GM12873 (cell line): ENCODE data around the gene PATE2.

Experiments used
- CTCF ChIP-seq: IDR thresholded peaks from 2 replicates; pipeline ENCODE4 v1.5.1; 2012; ENCODE audit warnings: low read depth, mild to moderate bottlenecking, moderate library complexity, low read length, control low read depth; ENCODE audit not compliant: insufficient read depth; ENCODE audit errors: missing control alignments

Gene PATE2

DNA sequence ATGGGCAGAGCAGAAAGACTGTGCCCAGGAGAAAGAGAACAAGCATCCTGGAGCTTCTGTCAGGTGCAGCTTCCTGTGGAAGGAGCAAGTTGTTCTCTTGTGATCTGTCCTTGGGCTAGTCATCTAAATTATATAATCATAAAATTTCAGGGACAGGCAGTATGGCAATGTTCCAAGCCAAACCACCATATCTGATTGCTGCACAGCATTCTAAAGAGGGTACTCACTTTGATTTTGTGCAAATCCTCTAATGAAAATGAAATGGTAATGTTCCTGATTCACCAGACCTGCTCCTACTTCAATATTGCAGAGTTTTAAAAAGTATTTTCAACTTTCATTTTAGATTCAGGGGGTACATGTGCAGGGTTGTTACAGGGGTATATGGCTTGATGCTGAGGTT, at the start of gene PATE2:
Gene PATE2, minus strand, starts transcription at position 101 of the 400 bp plus-strand sequence. Its CDS starts 55 bp downstream, at position 46.
- no peak for TF ChIP-seq CTCF

- TF ChIP-seq CTCF: no peak
Measured at GRCh38 chr11:125807909-125808308, 29.3 kb upstream of the PATE2 start.

DNA sequence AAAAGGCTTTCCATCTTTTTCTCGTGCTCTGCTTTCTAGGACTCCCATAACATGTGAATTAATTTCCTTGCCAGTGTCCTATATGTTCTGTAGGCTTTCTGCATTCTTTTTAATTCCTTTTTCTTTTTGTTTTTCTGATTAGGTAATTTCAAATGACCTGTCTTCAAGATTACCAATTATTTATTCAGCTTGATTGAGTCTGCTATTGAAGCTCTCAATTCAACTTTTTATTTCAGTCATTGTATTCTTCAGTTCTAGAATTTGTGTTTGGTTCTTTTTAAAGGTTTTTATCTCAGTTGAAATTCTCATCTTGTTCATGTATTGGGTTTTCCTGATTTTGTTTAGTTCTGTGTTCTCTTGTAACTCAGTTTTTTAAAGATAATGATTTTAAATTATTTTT, 23.8 kb upstream of the PATE2 start:
- TF ChIP-seq CTCF: no peak

- no peak for TF ChIP-seq CTCF
Measured at GRCh38 chr11:125799808-125800207, 21.2 kb upstream of the PATE2 start.

DNA sequence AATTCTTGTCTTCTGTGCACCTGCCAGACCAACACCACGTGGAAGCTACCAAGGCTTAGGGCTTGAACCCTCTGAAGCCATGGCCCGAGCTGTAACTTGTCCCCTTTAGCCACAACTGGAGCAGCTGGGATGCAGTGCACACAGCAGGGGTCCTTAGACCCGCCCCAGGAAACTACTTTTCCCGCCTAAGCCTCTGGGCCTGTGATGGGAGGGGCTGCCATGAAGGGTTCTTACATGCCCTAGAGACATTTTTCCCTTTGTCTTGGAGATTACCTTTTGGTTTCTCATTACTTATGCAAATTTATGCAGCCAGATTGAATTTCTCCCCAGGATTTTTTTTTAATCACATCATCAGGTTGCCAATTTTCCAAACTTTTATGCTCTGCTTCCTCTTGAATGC, 19.0 kb upstream of the PATE2 start:
- TF ChIP-seq CTCF: no peak

- no peak for TF ChIP-seq CTCF
Measured at GRCh38 chr11:125790825-125791224, 12.2 kb upstream of the PATE2 start.

DNA sequence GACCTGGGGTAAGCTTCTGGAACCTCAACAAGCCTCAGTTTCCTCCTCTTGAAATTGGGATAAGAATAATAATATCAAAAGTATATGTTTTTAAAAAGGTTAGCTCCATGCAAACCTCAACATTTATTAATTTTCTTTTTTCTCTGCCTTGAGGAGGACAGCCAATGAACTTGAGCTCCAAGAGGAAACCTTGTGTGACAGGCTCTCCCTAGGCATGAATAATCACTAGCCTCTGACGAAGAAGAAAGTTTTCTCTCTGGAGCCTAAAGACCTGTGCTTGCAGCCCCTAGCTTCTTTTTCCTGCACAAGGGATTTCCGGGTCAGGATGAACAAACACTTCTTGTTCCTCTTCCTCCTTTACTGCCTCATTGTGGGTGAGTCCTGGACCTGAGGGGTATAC, 9.2 kb upstream of the PATE2 start, which contains the start of gene PATE3:
Gene PATE3, plus strand, starts transcription at position 301 of the 400 bp plus-strand sequence. Its CDS starts 25 bp downstream, at position 326.
- TF ChIP-seq CTCF: no peak
